Measurements from ENCODE around the gene PLAC1.

Gene PLAC1

GRCh38 chrX:134631426-134632346 is 26.6 kb downstream of the PLAC1 start:
- DNase-seq (ENCODE audit: low read depth in 1 of 2, low spot score in 1 of 2), result no peak

GRCh38 chrX:134628663-134629062 is 29.6 kb downstream of the PLAC1 start:
- DNase-seq (ENCODE audit: low read depth in 1 of 2, low spot score in 1 of 2), result no peak

- DNase-seq (ENCODE audit: low read depth in 1 of 2, low spot score in 1 of 2), result no peak
Measured at GRCh38 chrX:134626434-134626833, 31.8 kb downstream of the PLAC1 start.

GRCh38 chrX:134625315-134625718 is 33.0 kb downstream of the PLAC1 start:
- DNase-seq (ENCODE audit: low read depth in 1 of 2, low spot score in 1 of 2), result no peak

GRCh38 chrX:134624046-134624430 is 34.2 kb downstream of the PLAC1 start:
- DNase-seq (ENCODE audit: low read depth in 1 of 2, low spot score in 1 of 2), result no peak

GRCh38 chrX:134623293-134624045 is 34.8 kb downstream of the PLAC1 start:
- no peak for DNase-seq (ENCODE audit: low read depth in 1 of 2, low spot score in 1 of 2)

GRCh38 chrX:134622813-134623185 is 35.5 kb downstream of the PLAC1 start:
- DNase-seq (ENCODE audit: low read depth in 1 of 2, low spot score in 1 of 2), result no peak

- DNase-seq (ENCODE audit: low read depth in 1 of 2, low spot score in 1 of 2), result no peak
Measured at GRCh38 chrX:134622056-134622812, 36.0 kb downstream of the PLAC1 start.

- DNase-seq (ENCODE audit: low read depth in 1 of 2, low spot score in 1 of 2), result no peak
Measured at GRCh38 chrX:134619838-134620237, 38.4 kb downstream of the PLAC1 start.

- DNase-seq (ENCODE audit: low read depth in 1 of 2, low spot score in 1 of 2), result no peak
Measured at GRCh38 chrX:134613396-134613795, 44.9 kb downstream of the PLAC1 start.

- DNase-seq (ENCODE audit: low read depth in 1 of 2, low spot score in 1 of 2), result no peak
Measured at GRCh38 chrX:134608153-134608552, 50.1 kb downstream of the PLAC1 start.

- DNase-seq (ENCODE audit: low read depth in 1 of 2, low spot score in 1 of 2), result no peak
Measured at GRCh38 chrX:134607523-134607922, 50.7 kb downstream of the PLAC1 start.

GRCh38 chrX:134604701-134605311 is 53.5 kb downstream of the PLAC1 start:
- no peak for DNase-seq (ENCODE audit: low read depth in 1 of 2, low spot score in 1 of 2)

- DNase-seq (ENCODE audit: low read depth in 1 of 2, low spot score in 1 of 2), result no peak
Measured at GRCh38 chrX:134603806-134604700, 54.2 kb downstream of the PLAC1 start.

GRCh38 chrX:134602410-134602809 is 55.9 kb downstream of the PLAC1 start:
- DNase-seq (ENCODE audit: low read depth in 1 of 2, low spot score in 1 of 2), result no peak

GRCh38 chrX:134601240-134601765 is 57.0 kb downstream of the PLAC1 start:
- DNase-seq (ENCODE audit: low read depth in 1 of 2, low spot score in 1 of 2), result no peak

- no peak for DNase-seq (ENCODE audit: low read depth in 1 of 2, low spot score in 1 of 2)
Measured at GRCh38 chrX:134600714-134601113, 57.6 kb downstream of the PLAC1 start.

GRCh38 chrX:134599184-134599914 is 58.9 kb downstream of the PLAC1 start:
- no peak for DNase-seq (ENCODE audit: low read depth in 1 of 2, low spot score in 1 of 2)

GRCh38 chrX:134592303-134592702 is 66.0 kb downstream of the PLAC1 start:
- DNase-seq (ENCODE audit: low read depth in 1 of 2, low spot score in 1 of 2), result no peak

Measured in activated T-helper 1 cell treated with anti-CD3 and anti-CD28 coated beads, Interleukin-2, amount 50 U/mL, for 16 hours (primary cell).